Keratinocyte (primary cell): ENCODE data around the gene EGFR. TPM values are rescaled to one million over a fixed set of nuclear protein-coding genes. Genes with fewer than 3 reads are reported as not detected.

Experiments
- DNase-seq: peaks from one replicate; pipeline ENCODE4 v3.0.0-alpha.2; 2011; ENCODE audit warnings: low read depth, missing footprints, low spot score
- FAIRE-seq: peaks from 2 replicates; lab custom pipeline; 2011; peaks lifted over from hg19 to GRCh38; lab: Jason Lieb, UNC
- H2AFZ ChIP-seq: 2 replicates; pipeline ENCODE4 v1.6.0; 2012; ENCODE audit warnings: low read length, control low read depth, inconsistent platforms; ENCODE audit not compliant: control insufficient read depth
- H3K27ac ChIP-seq: 2 replicates; pipeline ENCODE4 v1.5.1; 2011; ENCODE audit warnings: low read length; ENCODE audit not compliant: control insufficient read depth, insufficient read depth
- H3K27me3 ChIP-seq: 3 replicates; pipeline ENCODE4 v1.6.0; 2011; ENCODE audit warnings: low read length; ENCODE audit not compliant: control insufficient read depth, insufficient read depth; ENCODE audit errors: extremely low read depth
- H3K36me3 ChIP-seq, 2 experiments: 2 replicates in 1 of 2; 3 replicates in 1 of 2; pipeline ENCODE4 v1.5.1; 2011; ENCODE audit warnings: low read length in 2 of 2, mild to moderate bottlenecking in 1 of 2; ENCODE audit not compliant: control insufficient read depth in 2 of 2, insufficient read depth in 2 of 2; ENCODE audit errors: extremely low read depth in 1 of 2
- H3K4me1 ChIP-seq: 3 replicates; pipeline ENCODE4 v1.5.1; 2011; ENCODE audit warnings: low read length; ENCODE audit not compliant: control insufficient read depth, insufficient read depth; ENCODE audit errors: extremely low read depth
- H3K4me2 ChIP-seq: 3 replicates; pipeline ENCODE4 v1.6.0; 2011; ENCODE audit warnings: low read depth, low read length; ENCODE audit not compliant: control insufficient read depth, insufficient read depth; ENCODE audit errors: extremely low read depth
- H3K4me3 ChIP-seq, 3 experiments: fragments of 200-600 bp in 1 of 3; sonication (generic) in 1 of 3; 2 replicates in 2 of 3; 3 replicates in 1 of 3; pipeline ENCODE4 v1.5.1; 2011 to 2016; ENCODE audit warnings: low read length in 3 of 3, mild to moderate bottlenecking in 3 of 3, control low read depth in 2 of 3, inconsistent platforms in 1 of 3, low read depth in 1 of 3, mixed read lengths in 1 of 3, mixed run types in 1 of 3, moderate library complexity in 1 of 3; ENCODE audit not compliant: control insufficient read depth in 2 of 3, insufficient read depth in 2 of 3; ENCODE audit errors: extremely low read depth in 1 of 3
- H3K79me2 ChIP-seq: 2 replicates; pipeline ENCODE4 v1.6.0; 2012; ENCODE audit warnings: low read length; ENCODE audit not compliant: control insufficient read depth, insufficient read depth
- H3K9ac ChIP-seq: 3 replicates; pipeline ENCODE4 v1.6.0; 2011; ENCODE audit warnings: low read length; ENCODE audit not compliant: control insufficient read depth, insufficient read depth; ENCODE audit errors: extremely low read depth
- H3K9me1 ChIP-seq: 3 replicates; pipeline ENCODE4 v1.6.0; 2011; ENCODE audit warnings: low read length; ENCODE audit not compliant: control insufficient read depth, insufficient read depth; ENCODE audit errors: extremely low read depth
- H3K9me3 ChIP-seq: 2 replicates; pipeline ENCODE4 v1.5.1; 2012; ENCODE audit warnings: low read depth, low read length; ENCODE audit not compliant: control insufficient read depth
- H4K20me1 ChIP-seq: 3 replicates; pipeline ENCODE4 v1.6.0; 2011; ENCODE audit warnings: low read length; ENCODE audit not compliant: control insufficient read depth, insufficient read depth; ENCODE audit errors: extremely low read depth
- EZH2 ChIP-seq: IDR thresholded peaks from one replicate; pipeline ENCODE4 v1.6.1; 2012; ENCODE audit warnings: inconsistent platforms, mild to moderate bottlenecking, low read length, moderate library complexity
- dilution Hi-C: fragments of 300-500 bp; cut with MboI; formaldehyde crosslinking; loops from one replicate; pipeline ENCODE4 v1.7.0; 2020; ENCODE audit warnings: low sequenced_read_pairs; ENCODE audit not compliant: extremely low pct_ligation_motif_present
- polyA plus RNA-seq, 5 experiments: library from polyadenylated mRNA; depleted of rRNA in 3 of 5; stranded (reverse) in 3 of 5; stranded (forward) in 1 of 5; unstranded in 1 of 5; fragments of >200 nt; gene quantifications; 1 replicate in 1 of 5; 2 replicates in 3 of 5; 3 replicates in 1 of 5; pipeline versions ENCODE4 v1.2.1 to v1.2.3, GENCODE V29; 2011 to 2012; ENCODE audit warnings: missing spikeins in 2 of 5, low read depth in 1 of 5, low replicate concordance in 1 of 5
- TF ChIP-seq, protein P1 (sequence below), 3 experiments: IDR thresholded peaks in 1 of 3; conservative IDR thresholded peaks in 1 of 3; optimal IDR thresholded peaks in 1 of 3; 2 replicates in 2 of 3; 3 replicates in 1 of 3; pipeline versions ENCODE3 to v1.5.1; 2011; ENCODE audit warnings: low read length in 3 of 3, mild to moderate bottlenecking in 3 of 3, moderate library complexity in 2 of 3, control low read depth in 1 of 3, inconsistent platforms in 1 of 3; ENCODE audit not compliant: insufficient read depth in 2 of 3; ENCODE audit errors: extremely low read depth in 1 of 3

The EGFR gene
- polyA plus RNA-seq, 1 donor (not counting 4 experiments of a cell fraction or from before 2014, with no cell fraction given) = 120 TPM

DNA sequence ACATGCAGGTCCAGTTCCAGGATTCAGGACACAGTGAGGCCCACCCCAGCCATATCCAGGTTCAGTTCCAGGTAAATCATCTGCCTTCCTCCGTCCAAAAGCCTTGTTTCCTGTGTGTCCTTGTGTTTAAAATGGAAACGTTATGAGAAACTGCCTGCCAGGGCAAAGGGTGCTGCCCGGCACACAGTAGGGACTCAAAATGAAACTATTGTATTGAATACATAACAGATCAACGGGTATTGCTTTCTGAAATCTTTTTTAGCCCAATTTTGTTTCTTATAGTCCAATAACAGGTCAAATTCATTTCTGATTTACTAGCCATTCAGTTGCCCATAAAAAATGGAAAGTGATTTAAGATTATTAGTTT lies 115.5 kb downstream of the EGFR start:
- Histone ChIP-seq H3K27me3 (no peaks in the 10 kb centered on the region), H3K4me2 (peak overlapping the region; percentile 72), H3K36me3 (peaks cover 1 to 15% of the 10 kb centered on the region in 2 experiments), H4K20me1 (no peaks in the 10 kb centered on the region), H3K9me3 (no peaks in the 10 kb centered on the region), H3K79me2 (peaks cover 64% of the 10 kb centered on the region), H3K27ac (peak overlapping the region; percentile 99), H2AFZ (no peak overlapping the region), H3K4me1 (peaks cover 79% of the 10 kb centered on the region), H3K9me1 (no peaks in the 10 kb centered on the region), H3K4me3 (peak overlapping the region in 1 of 3 experiments; percentile 15), H3K9ac (peak overlapping the region; percentile 92)
- DNase-seq (no peak), FAIRE-seq (no peak)
- dilution Hi-C loops = no loop called here
- TF ChIP-seq, protein P1, sequence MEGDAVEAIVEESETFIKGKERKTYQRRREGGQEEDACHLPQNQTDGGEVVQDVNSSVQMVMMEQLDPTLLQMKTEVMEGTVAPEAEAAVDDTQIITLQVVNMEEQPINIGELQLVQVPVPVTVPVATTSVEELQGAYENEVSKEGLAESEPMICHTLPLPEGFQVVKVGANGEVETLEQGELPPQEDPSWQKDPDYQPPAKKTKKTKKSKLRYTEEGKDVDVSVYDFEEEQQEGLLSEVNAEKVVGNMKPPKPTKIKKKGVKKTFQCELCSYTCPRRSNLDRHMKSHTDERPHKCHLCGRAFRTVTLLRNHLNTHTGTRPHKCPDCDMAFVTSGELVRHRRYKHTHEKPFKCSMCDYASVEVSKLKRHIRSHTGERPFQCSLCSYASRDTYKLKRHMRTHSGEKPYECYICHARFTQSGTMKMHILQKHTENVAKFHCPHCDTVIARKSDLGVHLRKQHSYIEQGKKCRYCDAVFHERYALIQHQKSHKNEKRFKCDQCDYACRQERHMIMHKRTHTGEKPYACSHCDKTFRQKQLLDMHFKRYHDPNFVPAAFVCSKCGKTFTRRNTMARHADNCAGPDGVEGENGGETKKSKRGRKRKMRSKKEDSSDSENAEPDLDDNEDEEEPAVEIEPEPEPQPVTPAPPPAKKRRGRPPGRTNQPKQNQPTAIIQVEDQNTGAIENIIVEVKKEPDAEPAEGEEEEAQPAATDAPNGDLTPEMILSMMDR (optimal IDR thresholded peaks at IDR 0.05 in 1 of 3, IDR thresholded peaks at IDR 0.05 in 1 of 3, conservative IDR thresholded peaks at IDR 0.05 in 1 of 3; ENCODE audit: extremely low read depth in 1 of 3, insufficient read depth in 2 of 3, low read length in 3 of 3) = no peak
- no peak for TF ChIP-seq EZH2

DNA sequence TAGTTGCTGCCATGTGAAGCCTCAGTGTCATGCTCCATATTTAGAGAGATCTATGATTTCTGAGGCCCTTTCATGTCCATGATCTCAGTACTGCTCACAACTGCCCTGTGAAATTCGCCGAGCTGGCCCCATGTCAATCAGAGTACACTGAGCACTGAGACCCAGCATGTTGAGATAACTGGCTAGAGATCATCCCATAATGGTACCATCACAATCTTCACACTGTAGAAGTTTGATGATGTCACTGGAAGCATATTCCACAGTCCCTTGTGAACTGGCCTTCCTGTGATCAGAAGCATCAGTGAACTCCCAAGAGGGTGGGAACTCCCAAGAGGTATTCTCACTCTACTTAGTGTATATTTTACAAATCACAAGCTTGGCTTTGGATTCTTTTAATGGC lies 116.0 kb downstream of the EGFR start:
- no peaks in the 10 kb centered on the region for H3K27me3 ChIP-seq
- peak overlapping the region; percentile 22 for H3K4me2 ChIP-seq
- no peak for TF ChIP-seq EZH2
- TF ChIP-seq, protein P1 (optimal IDR thresholded peaks at IDR 0.05 in 1 of 3, IDR thresholded peaks at IDR 0.05 in 1 of 3, conservative IDR thresholded peaks at IDR 0.05 in 1 of 3; ENCODE audit: extremely low read depth in 1 of 3, insufficient read depth in 2 of 3, low read length in 3 of 3) = no peak
- H3K4me3 ChIP-seq = no peak overlapping the region
- peaks cover 1 to 15% of the 10 kb centered on the region in 2 experiments for H3K36me3 ChIP-seq
- H3K9me3 ChIP-seq = no peaks in the 10 kb centered on the region
- H3K79me2 ChIP-seq = peaks cover 64% of the 10 kb centered on the region
- peaks cover 80% of the 10 kb centered on the region for H3K4me1 ChIP-seq
- no peaks in the 10 kb centered on the region for H3K9me1 ChIP-seq
- DNase-seq (no peak), FAIRE-seq (peak; percentile 56)
- no peaks in the 10 kb centered on the region for H4K20me1 ChIP-seq
- dilution Hi-C loops = no loop called here
- peak overlapping the region; percentile 99 for H3K27ac ChIP-seq
- H2AFZ ChIP-seq = no peak overlapping the region
- H3K9ac ChIP-seq = peak overlapping the region; percentile 92
